ENCODE data around the gene SPAG16. TPM values are rescaled to one million over a fixed set of nuclear protein-coding genes. Genes with fewer than 3 reads are reported as not detected.

SPAG16 gene
- polyA plus RNA-seq, 1 of the 3 experiments (the other 2 are of a cell fraction), result 29.5 TPM

GRCh38 chr2:213242653-213243052 lies 41.6 kb upstream of the SPAG16 start:
- 91% methylated on average over 1 of the region's 1 CpG for WGBS (ENCODE audit: low lambda C conversion rate)
- H3K79me2 ChIP-seq (ENCODE audit: insufficient read depth), result no peaks in the 10 kb centered on the region
- DNase-seq, result no peak
- peaks cover 20% of the 10 kb centered on the region for H3F3A ChIP-seq (replicated peaks; ENCODE audit: insufficient read depth)
- POLR2A ChIA-PET, result no interaction called here
- H3K4me1 ChIP-seq (ENCODE audit: control insufficient read depth in 1 of 2, insufficient read depth in 2 of 2, low read depth in 1 of 2, low read length in 1 of 2), result peaks cover 0 to 16% of the 10 kb centered on the region in 2 experiments; a peak in 3 of 4 replicates
- no peaks in the 10 kb centered on the region for H3K36me3 ChIP-seq (replicated peaks in 1 of 2; ENCODE audit: control insufficient read depth in 1 of 2, insufficient read depth in 2 of 2, low read length in 1 of 2)
- H3K9me2 ChIP-seq, result no peaks in the 10 kb centered on the region
- no peak overlapping the region for H3K4me2 ChIP-seq
- no peaks in the 10 kb centered on the region for H4K20me1 ChIP-seq (ENCODE audit: insufficient read depth)
- TF ChIP-seq SIN3A (IDR thresholded peaks at IDR 0.05; ENCODE audit: borderline replicate concordance, low read depth, low read length), result no peak
- TF ChIP-seq TEAD4 (IDR thresholded peaks at IDR 0.05; ENCODE audit: borderline replicate concordance, insufficient read depth), result no peak
- TF ChIP-seq NRF1 (IDR thresholded peaks at IDR 0.05; ENCODE audit: low read depth, low read length), result no peak
- TF ChIP-seq, protein P1, sequence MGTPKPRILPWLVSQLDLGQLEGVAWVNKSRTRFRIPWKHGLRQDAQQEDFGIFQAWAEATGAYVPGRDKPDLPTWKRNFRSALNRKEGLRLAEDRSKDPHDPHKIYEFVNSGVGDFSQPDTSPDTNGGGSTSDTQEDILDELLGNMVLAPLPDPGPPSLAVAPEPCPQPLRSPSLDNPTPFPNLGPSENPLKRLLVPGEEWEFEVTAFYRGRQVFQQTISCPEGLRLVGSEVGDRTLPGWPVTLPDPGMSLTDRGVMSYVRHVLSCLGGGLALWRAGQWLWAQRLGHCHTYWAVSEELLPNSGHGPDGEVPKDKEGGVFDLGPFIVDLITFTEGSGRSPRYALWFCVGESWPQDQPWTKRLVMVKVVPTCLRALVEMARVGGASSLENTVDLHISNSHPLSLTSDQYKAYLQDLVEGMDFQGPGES (IDR thresholded peaks at IDR 0.05; ENCODE audit: low read depth, low read length), result no peak
- TF ChIP-seq ELF1 (IDR thresholded peaks at IDR 0.05), result no peak
- no peak for TF ChIP-seq USF2 (IDR thresholded peaks at IDR 0.05; ENCODE audit: borderline replicate concordance, low read depth, low read length)
- no peak for TF ChIP-seq RAD21 (IDR thresholded peaks at IDR 0.05; ENCODE audit: low read length)
- TF ChIP-seq CHD2 (IDR thresholded peaks at IDR 0.05; ENCODE audit: low read length, partially characterized antibody), result no peak
- TF ChIP-seq RFX5 (IDR thresholded peaks at IDR 0.05; ENCODE audit: low read length), result no peak
- TF ChIP-seq EP300 (IDR thresholded peaks at IDR 0.05; ENCODE audit: borderline replicate concordance in 1 of 2, low read depth in 1 of 2, low read length in 1 of 2), result no peak
- TF ChIP-seq SMC3 (IDR thresholded peaks at IDR 0.05; ENCODE audit: low read depth, low read length), result no peak
- TF ChIP-seq FOSL2 (IDR thresholded peaks at IDR 0.05; ENCODE audit: borderline replicate concordance, low read depth), result no peak
- TF ChIP-seq GABPA (IDR thresholded peaks at IDR 0.05; ENCODE audit: low read depth), result no peak
- no peak for TF ChIP-seq RXRA (IDR thresholded peaks at IDR 0.05; ENCODE audit: borderline replicate concordance, low read depth)
- H3K4me3 ChIP-seq (ENCODE audit: low read depth in 2 of 2, low read length in 1 of 2), result no peak overlapping the region
- H3K9me3 ChIP-seq, result no peaks in the 10 kb centered on the region
- H2AFZ ChIP-seq (ENCODE audit: low read depth), result no peak overlapping the region
- H3K27ac ChIP-seq (ENCODE audit: low read depth in 2 of 2, low read length in 1 of 2), result no peak overlapping the region
- H3K27me3 ChIP-seq (ENCODE audit: insufficient read depth), result no peaks in the 10 kb centered on the region
- H3K9ac ChIP-seq, result no peak overlapping the region
- CTCF ChIA-PET, result no interaction called here

DNA sequence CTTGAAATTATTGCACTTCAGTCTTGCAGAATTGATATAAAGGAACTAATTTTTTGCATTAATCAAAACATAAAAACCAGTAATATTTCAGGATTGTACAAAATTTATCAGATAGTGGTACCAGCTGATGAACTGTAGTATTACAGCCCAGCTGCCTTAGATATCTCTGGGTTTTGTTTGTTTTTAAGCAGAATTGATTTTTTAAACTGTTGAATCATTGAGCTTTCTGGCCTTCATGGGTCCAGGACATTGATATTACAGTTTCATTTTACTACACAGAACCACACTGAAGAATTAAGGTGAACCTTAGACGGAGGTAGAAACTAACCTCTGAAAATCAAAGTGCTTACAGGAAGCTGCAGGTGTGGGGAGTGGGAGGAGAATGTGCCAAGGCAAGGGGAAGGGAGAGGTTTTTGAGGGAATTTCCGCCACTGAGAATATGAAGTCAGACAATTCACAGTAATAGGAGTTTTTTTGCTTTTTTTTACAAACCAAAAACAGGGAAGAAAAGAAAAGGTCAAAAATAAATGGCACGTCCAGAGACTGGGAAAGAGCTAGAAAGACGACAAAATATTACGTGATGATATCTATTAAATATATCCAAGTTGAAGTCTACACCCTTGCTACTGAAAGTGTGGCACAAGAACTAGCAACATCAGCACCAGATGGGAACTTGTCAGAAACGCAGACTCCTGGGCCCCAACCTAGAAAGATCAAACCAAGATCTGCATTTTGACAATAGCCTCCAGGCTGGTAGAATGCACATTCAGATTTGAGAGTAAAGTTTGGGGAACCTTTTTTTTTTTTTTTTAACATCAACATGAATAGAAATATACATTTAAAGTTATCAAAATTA lies 40.8 kb upstream of the SPAG16 start:
- H3K9me3 ChIP-seq, result no peaks in the 10 kb centered on the region
- H3F3A ChIP-seq (replicated peaks; ENCODE audit: insufficient read depth), result peaks cover 13% of the 10 kb centered on the region
- H3K9ac ChIP-seq, result no peak overlapping the region
- no peaks in the 10 kb centered on the region for H3K79me2 ChIP-seq (ENCODE audit: insufficient read depth)
- no peak for DNase-seq
- H3K4me1 ChIP-seq (ENCODE audit: control insufficient read depth in 1 of 2, insufficient read depth in 2 of 2, low read depth in 1 of 2, low read length in 1 of 2), result peaks cover 0 to 13% of the 10 kb centered on the region in 2 experiments; a peak in 2 of 4 replicates
- no peak overlapping the region for H2AFZ ChIP-seq (ENCODE audit: low read depth)
- ChIA-PET POLR2A (no interaction called here), CTCF (interaction anchor here (1.2 kb wide), 1 partner anchor 8 kb away, joined by 3 read pairs; no protein-coding TSS in a partner anchor)
- no peak for TF ChIP-seq JUND (IDR thresholded peaks at IDR 0.05)
- WGBS (ENCODE audit: low lambda C conversion rate), result 96% methylated on average over 6 of the region's 6 CpGs
- no peak overlapping the region for H3K27ac ChIP-seq (ENCODE audit: low read depth in 2 of 2, low read length in 1 of 2)
- no peaks in the 10 kb centered on the region for H4K20me1 ChIP-seq (ENCODE audit: insufficient read depth)
- H3K36me3 ChIP-seq (replicated peaks in 1 of 2; ENCODE audit: control insufficient read depth in 1 of 2, insufficient read depth in 2 of 2, low read length in 1 of 2), result no peaks in the 10 kb centered on the region
- no peaks in the 10 kb centered on the region for H3K27me3 ChIP-seq (ENCODE audit: insufficient read depth)
- no peak overlapping the region for H3K4me3 ChIP-seq (ENCODE audit: low read depth in 2 of 2, low read length in 1 of 2)
- H3K9me2 ChIP-seq, result no peaks in the 10 kb centered on the region
- no peak overlapping the region for H3K4me2 ChIP-seq
